NOMO-1 (cell line): ENCODE measurements around the gene ADA.

Experiments
- DNase-seq, 2 experiments: peaks; one replicate each; lab custom pipeline; 2025; ENCODE audit not compliant: unreplicated experiment in 2 of 2; lab: John Stamatoyannopoulos, UW

The ADA gene

GRCh38 chr20:44584162-44584561 lies 67.3 kb downstream of the ADA start:
- no peak for DNase-seq

- no peak for DNase-seq
These were observed 68.3 kb downstream of the ADA start for GRCh38 chr20:44583157-44583556.

- no peak for DNase-seq
These were observed 69.0 kb downstream of the ADA start, which contains the start of gene PKIG for GRCh38 chr20:44582311-44583025. PKIG (plus strand) TSS chr20:44582579; CDS start chr20:44614557, 31,978 bp downstream.

GRCh38 chr20:44581515-44581914 lies 70.0 kb downstream of the ADA start:
- no peak for DNase-seq

- DNase-seq, result no peak
These were observed 70.8 kb downstream of the ADA start for GRCh38 chr20:44580581-44581268.

- no peak for DNase-seq
These were observed 72.0 kb downstream of the ADA start for GRCh38 chr20:44579313-44580081.

GRCh38 chr20:44576297-44576696 lies 75.2 kb downstream of the ADA start:
- peak; percentile 80 to 87 for DNase-seq

GRCh38 chr20:44574372-44574771 lies 77.1 kb downstream of the ADA start:
- no peak for DNase-seq

GRCh38 chr20:44573501-44573869 lies 78.0 kb downstream of the ADA start:
- no peak for DNase-seq

GRCh38 chr20:44572551-44573500 lies 78.7 kb downstream of the ADA start:
- DNase-seq, result no peak

- no peak for DNase-seq
These were observed 80.0 kb downstream of the ADA start for GRCh38 chr20:44571362-44571988.

GRCh38 chr20:44570367-44570766 lies 81.1 kb downstream of the ADA start:
- no peak for DNase-seq
